HFFc6 (cell line): Measurements from ENCODE around the gene ZNF778. TPM values are rescaled to one million over a fixed set of nuclear protein-coding genes. Genes with fewer than 3 reads are reported as not detected.
"Not testable (repeated sequence)": the region's sequence is repeated elsewhere in the genome, so short reads cannot be mapped to it uniquely, and the experiment has no call there.

Experiments
- DNase-seq: peaks from one replicate; pipeline ENCODE4 v3.0.0-alpha.2; 2018
- H3K27ac Mint-ChIP-seq: 2 replicates; pipeline ENCODE4 v1.8.0; 2020; ENCODE audit warnings: mild to moderate bottlenecking, mixed read lengths
- H3K27me3 Mint-ChIP-seq: 2 replicates; pipeline ENCODE4 v1.8.0; 2021; ENCODE audit warnings: mild to moderate bottlenecking, moderate library complexity, mixed read lengths; ENCODE audit not compliant: insufficient read depth
- H3K36me3 Mint-ChIP-seq: 2 replicates; pipeline ENCODE4 v1.8.0; 2021; ENCODE audit warnings: low read depth, mixed read lengths
- H3K4me1 Mint-ChIP-seq: 2 replicates; pipeline ENCODE4 v1.8.0; 2020; ENCODE audit warnings: low read depth, mixed read lengths
- H3K4me3 Mint-ChIP-seq: 2 replicates; pipeline ENCODE4 v1.8.0; 2020; ENCODE audit warnings: mild to moderate bottlenecking, moderate library complexity, mixed read lengths
- H3K9me3 Mint-ChIP-seq: 2 replicates; pipeline ENCODE4 v1.8.0; 2020; ENCODE audit warnings: mild to moderate bottlenecking, mixed read lengths
- total RNA-seq, 6 experiments: library from RNA; stranded (reverse); fragmentation: NEBNext Ultra II Directional; extraction: Animal tissue kit (Norgen Biotek cat#: 25700); gene quantifications; 2 replicates in 1 of 6; 3 replicates in 5 of 6; pipeline ENCODE4 v1.2.3, GENCODE V29; 2021
- TF ChIP-seq, protein P1 (sequence below): fragments of 200-600 bp; sonication (generic); IDR thresholded peaks from 2 replicates; pipeline ENCODE4 v1.5.0; 2021; ENCODE audit warnings: antibody characterized with exemption, mild to moderate bottlenecking

ZNF778 gene
- total RNA-seq, 6 experiments from 2014 or later: 6.8 to 8.1 (median 7.5) TPM

DNA sequence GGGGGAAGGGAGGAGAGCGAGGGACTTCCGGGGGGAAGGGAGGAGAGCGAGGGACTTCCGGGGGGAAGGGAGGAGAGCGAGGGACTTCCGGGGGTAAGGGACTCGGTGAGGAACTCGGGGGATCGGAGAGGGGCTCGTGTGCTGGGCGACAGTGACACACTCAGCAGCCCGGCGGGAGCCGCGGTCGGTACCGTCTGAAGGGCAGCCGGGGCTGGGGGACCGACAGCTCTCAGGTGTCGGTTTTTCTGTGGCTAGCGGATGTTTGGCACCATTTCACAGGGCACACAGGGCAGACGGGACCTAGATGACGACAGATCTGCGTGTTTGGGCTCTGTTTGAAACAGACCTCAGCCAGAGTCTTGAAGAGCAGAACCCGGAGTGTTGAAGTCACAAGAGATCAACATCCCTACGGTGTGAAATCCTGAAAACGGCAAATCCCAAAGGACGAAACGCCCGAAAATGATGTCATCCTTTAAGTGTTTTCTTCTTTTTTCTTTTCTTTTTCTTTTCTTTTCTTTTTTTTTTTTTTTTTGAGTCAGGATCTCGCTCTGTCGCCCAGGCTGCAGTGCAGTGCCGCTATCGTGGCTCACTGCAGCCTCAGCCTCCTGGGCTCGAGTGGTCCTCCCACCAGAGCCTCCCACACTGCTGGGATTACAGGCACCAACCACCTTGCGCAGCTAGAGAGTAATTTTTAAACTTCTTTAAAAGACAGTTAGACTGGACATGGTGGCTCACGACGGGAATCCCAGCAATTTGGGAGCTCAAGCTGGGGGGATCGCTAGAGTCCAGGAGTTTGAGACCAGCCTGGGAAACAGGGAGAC lies 23.9 kb downstream of the ZNF778 start:
- Mint-ChIP-seq H3K27ac (peak overlapping the region; percentile 99), H3K27me3 (peaks cover 5% of the 10 kb centered on the region), H3K4me1 (no peaks in the 10 kb centered on the region; the same call in 1 of the 2 replicates), H3K4me3 (peak overlapping the region; percentile 100), H3K9me3 (no peaks in the 10 kb centered on the region), H3K36me3 (peaks cover 4% of the 10 kb centered on the region; the same call in 1 of the 2 replicates)
- TF ChIP-seq, protein P1, sequence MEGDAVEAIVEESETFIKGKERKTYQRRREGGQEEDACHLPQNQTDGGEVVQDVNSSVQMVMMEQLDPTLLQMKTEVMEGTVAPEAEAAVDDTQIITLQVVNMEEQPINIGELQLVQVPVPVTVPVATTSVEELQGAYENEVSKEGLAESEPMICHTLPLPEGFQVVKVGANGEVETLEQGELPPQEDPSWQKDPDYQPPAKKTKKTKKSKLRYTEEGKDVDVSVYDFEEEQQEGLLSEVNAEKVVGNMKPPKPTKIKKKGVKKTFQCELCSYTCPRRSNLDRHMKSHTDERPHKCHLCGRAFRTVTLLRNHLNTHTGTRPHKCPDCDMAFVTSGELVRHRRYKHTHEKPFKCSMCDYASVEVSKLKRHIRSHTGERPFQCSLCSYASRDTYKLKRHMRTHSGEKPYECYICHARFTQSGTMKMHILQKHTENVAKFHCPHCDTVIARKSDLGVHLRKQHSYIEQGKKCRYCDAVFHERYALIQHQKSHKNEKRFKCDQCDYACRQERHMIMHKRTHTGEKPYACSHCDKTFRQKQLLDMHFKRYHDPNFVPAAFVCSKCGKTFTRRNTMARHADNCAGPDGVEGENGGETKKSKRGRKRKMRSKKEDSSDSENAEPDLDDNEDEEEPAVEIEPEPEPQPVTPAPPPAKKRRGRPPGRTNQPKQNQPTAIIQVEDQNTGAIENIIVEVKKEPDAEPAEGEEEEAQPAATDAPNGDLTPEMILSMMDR: no peak
- peak; percentile 66 for DNase-seq

- no peak overlapping the region for H3K27ac Mint-ChIP-seq
- H3K4me1 Mint-ChIP-seq: no peaks in the 10 kb centered on the region; the same call in 1 of the 2 replicates
- H3K36me3 Mint-ChIP-seq: peaks cover 4% of the 10 kb centered on the region; the same call in 1 of the 2 replicates
- H3K27me3 Mint-ChIP-seq: peaks cover 1% of the 10 kb centered on the region
- TF ChIP-seq, protein P1: no peak
- DNase-seq: no peak
- peak overlapping the region; percentile 26; the same call in 1 of the 2 replicates for H3K4me3 Mint-ChIP-seq
- H3K9me3 Mint-ChIP-seq: no peaks in the 10 kb centered on the region
Measured at GRCh38 chr16:89242795-89243200, 25.3 kb downstream of the ZNF778 start.

DNA sequence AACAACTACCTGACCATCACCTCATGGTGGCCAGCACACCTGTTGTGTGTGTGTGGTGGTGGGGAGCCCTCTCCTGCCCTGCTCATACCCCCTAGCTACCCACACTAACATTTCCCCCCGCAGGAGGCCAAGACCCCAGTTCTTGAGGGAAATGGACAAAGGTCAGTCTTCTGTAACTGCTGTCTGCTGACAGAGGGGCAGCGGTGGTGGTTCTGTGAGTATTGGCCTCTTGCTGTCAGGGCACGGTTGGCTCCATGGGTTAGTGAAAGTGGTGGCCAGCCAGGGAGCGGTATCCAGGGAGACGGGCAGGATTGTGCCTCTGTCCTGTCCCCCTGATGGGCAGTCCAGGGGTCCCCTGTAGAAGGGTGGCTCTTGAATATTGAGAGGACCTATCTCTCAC lies 26.2 kb downstream of the ZNF778 start:
- peaks cover 4% of the 10 kb centered on the region for H3K27me3 Mint-ChIP-seq
- TF ChIP-seq, protein P1: no peak
- DNase-seq: no peak
- H3K36me3 Mint-ChIP-seq: peaks cover 4% of the 10 kb centered on the region; the same call in 1 of the 2 replicates
- H3K4me3 Mint-ChIP-seq: 0 out of 2 replicates have a peak overlapping the region, but pooled peaks have one; percentile 26
- no peaks in the 10 kb centered on the region; the same call in 1 of the 2 replicates for H3K4me1 Mint-ChIP-seq
- no peaks in the 10 kb centered on the region; the same call in 1 of the 2 replicates for H3K9me3 Mint-ChIP-seq
- no peak overlapping the region for H3K27ac Mint-ChIP-seq

- H3K27ac Mint-ChIP-seq, H3K9me3 Mint-ChIP-seq, H3K4me3 Mint-ChIP-seq, H3K27me3 Mint-ChIP-seq, DNase-seq, H3K36me3 Mint-ChIP-seq, H3K4me1 Mint-ChIP-seq: not testable (repeated sequence)
Measured at GRCh38 chr16:89244264-89244663, 26.8 kb downstream of the ZNF778 start.

DNA sequence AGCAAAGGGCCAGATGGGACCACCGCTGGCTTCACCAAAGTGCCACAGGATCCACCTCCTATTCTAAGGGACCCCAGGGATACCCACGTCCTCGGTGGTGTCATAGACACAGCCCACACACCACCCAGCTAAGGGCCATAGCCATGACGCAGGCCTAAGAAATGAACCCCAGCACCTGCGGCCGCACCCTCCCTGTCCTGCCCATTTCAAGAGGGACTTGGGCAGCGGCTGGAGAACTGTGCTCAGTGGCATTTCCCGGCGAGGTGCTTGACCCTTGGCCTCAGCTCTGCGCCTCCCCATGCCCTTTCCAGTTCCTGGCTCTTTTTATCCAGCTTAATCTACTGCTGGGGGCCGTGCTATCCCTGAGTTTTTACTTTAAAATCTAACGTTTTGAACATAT lies 27.3 kb downstream of the ZNF778 start:
- no peak overlapping the region for H3K27ac Mint-ChIP-seq
- DNase-seq: no peak
- TF ChIP-seq, protein P1: no peak
- H3K4me3 Mint-ChIP-seq: no peak overlapping the region
- peaks cover 4% of the 10 kb centered on the region for H3K27me3 Mint-ChIP-seq
- no peaks in the 10 kb centered on the region; the same call in 1 of the 2 replicates for H3K4me1 Mint-ChIP-seq
- H3K36me3 Mint-ChIP-seq: peaks cover 6% of the 10 kb centered on the region
- peaks cover 11% of the 10 kb centered on the region for H3K9me3 Mint-ChIP-seq

DNA sequence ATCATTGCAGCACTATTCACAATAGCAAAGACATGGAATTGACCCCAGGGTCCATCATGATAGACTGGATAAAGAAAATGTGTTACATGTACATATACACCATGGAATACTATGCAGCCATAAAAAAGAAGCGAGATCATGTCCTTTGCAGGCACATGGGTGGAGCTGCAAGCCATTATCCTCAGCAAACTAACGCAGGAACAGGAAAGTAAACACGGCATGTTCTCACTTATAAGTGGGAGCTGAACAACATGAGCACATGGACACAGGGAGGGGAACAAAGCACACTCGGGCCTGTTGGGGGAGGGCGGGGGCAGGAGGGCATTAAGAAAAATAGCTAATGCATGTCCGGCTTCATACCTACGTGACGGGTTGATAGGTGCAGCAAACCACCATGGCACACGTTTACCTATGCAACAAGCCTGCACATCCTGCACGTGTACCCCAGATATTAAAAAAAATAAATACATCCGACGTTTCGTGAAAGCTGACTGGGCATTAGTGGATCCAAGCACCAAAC lies 28.9 kb downstream of the ZNF778 start:
- TF ChIP-seq, protein P1: no peak
- H3K9me3 Mint-ChIP-seq: peaks cover 18% of the 10 kb centered on the region
- DNase-seq: no peak
- peak overlapping the region; percentile 73 for H3K4me3 Mint-ChIP-seq
- H3K36me3 Mint-ChIP-seq: peaks cover 13% of the 10 kb centered on the region
- peaks cover 4% of the 10 kb centered on the region for H3K27me3 Mint-ChIP-seq
- H3K4me1 Mint-ChIP-seq: no peaks in the 10 kb centered on the region; the same call in 1 of the 2 replicates
- peak overlapping the region; percentile 58 for H3K27ac Mint-ChIP-seq
